KMS-11 (cell line): ENCODE data around the gene HADHB.
"Not testable (repeated sequence)": the region's sequence is repeated elsewhere in the genome, so short reads cannot be mapped to it uniquely, and the experiment has no call there.

Experiments used
- H2AFZ ChIP-seq: fragments of 200-600 bp; sonication (generic); 2 replicates; pipeline ENCODE4 v1.6.1; 2016; ENCODE audit warnings: antibody characterized with exemption, mixed run types, low read depth
- H3K27ac ChIP-seq: fragments of 200-600 bp; sonication (generic); 2 replicates; pipeline ENCODE4 v1.6.1; 2016; ENCODE audit warnings: mild to moderate bottlenecking, mixed run types
- H3K27me3 ChIP-seq: fragments of 200-600 bp; sonication (generic); 2 replicates; pipeline ENCODE4 v1.6.1; 2017; ENCODE audit warnings: mild to moderate bottlenecking, low read depth, mixed run types, moderate library complexity; ENCODE audit not compliant: insufficient read depth
- H3K36me3 ChIP-seq: fragments of 200-600 bp; sonication (generic); 2 replicates; pipeline ENCODE4 v1.6.1; 2017; ENCODE audit warnings: mild to moderate bottlenecking, mixed run types; ENCODE audit not compliant: insufficient read depth
- H3K4me1 ChIP-seq: fragments of 200-600 bp; sonication (generic); 2 replicates; pipeline ENCODE4 v1.6.1; 2016; ENCODE audit warnings: mild to moderate bottlenecking, low read depth, mixed run types; ENCODE audit not compliant: poor library complexity, severe bottlenecking
- H3K4me2 ChIP-seq: fragments of 200-600 bp; sonication (generic); 2 replicates; pipeline ENCODE4 v1.7.0; 2016; ENCODE audit warnings: mild to moderate bottlenecking, mixed run types
- H3K4me3 ChIP-seq: fragments of 200-600 bp; sonication (generic); IDR thresholded peaks from 2 replicates; pipeline ENCODE4 v1.6.1; 2017; ENCODE audit warnings: low read depth, low read length, mixed read lengths; ENCODE audit not compliant: insufficient read depth
- H3K79me2 ChIP-seq: fragments of 200-600 bp; sonication (generic); 2 replicates; pipeline ENCODE4 v1.6.1; 2016; ENCODE audit warnings: low read depth, mixed run types; ENCODE audit not compliant: insufficient read depth
- H3K9ac ChIP-seq: fragments of 200-600 bp; sonication (generic); 2 replicates; pipeline ENCODE4 v1.6.1; 2016; ENCODE audit warnings: mild to moderate bottlenecking, mixed run types
- H4K20me1 ChIP-seq: fragments of 200-600 bp; sonication (generic); 2 replicates; pipeline ENCODE4 v1.6.1; 2016; ENCODE audit warnings: mild to moderate bottlenecking, mixed run types; ENCODE audit not compliant: insufficient read depth
- TF ChIP-seq, protein P1 (sequence below): fragments of 200-600 bp; sonication (generic); conservative IDR thresholded peaks from 2 replicates; pipeline ENCODE4 v1.6.1; 2017; ENCODE audit warnings: low read depth, mild to moderate bottlenecking, antibody characterized with exemption, low read length, moderate library complexity, mixed read lengths

HADHB gene

DNA sequence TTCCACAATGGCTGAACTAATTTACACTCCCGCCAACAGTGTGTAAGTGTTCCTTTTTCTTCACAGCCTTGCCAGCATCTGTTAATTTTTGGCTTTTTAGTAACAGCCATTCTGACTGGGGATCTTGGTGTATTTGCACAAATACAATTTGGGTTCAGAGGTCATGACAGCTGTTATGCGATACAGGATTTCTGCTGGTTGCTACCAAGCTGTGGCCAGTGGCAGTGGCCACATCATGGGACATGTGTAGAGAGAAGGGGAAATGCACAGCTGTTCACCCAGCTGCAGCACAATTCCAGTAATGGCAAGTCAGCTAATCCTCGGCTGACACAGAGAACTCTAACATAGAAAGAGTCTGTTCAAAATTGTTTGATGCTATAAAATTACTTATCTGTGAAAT, 80.2 kb downstream of the HADHB start:
- no peaks in the 10 kb centered on the region for H3K27me3 ChIP-seq
- H3K79me2 ChIP-seq, result no peaks in the 10 kb centered on the region
- H3K4me1 ChIP-seq, result peaks cover 40% of the 10 kb centered on the region
- H3K27ac ChIP-seq, result no peak overlapping the region
- H4K20me1 ChIP-seq, result no peaks in the 10 kb centered on the region
- H3K4me2 ChIP-seq, result no peak overlapping the region
- no peak overlapping the region for H2AFZ ChIP-seq
- TF ChIP-seq, protein P1, sequence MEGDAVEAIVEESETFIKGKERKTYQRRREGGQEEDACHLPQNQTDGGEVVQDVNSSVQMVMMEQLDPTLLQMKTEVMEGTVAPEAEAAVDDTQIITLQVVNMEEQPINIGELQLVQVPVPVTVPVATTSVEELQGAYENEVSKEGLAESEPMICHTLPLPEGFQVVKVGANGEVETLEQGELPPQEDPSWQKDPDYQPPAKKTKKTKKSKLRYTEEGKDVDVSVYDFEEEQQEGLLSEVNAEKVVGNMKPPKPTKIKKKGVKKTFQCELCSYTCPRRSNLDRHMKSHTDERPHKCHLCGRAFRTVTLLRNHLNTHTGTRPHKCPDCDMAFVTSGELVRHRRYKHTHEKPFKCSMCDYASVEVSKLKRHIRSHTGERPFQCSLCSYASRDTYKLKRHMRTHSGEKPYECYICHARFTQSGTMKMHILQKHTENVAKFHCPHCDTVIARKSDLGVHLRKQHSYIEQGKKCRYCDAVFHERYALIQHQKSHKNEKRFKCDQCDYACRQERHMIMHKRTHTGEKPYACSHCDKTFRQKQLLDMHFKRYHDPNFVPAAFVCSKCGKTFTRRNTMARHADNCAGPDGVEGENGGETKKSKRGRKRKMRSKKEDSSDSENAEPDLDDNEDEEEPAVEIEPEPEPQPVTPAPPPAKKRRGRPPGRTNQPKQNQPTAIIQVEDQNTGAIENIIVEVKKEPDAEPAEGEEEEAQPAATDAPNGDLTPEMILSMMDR, result no peak
- H3K9ac ChIP-seq, result no peak overlapping the region
- no peaks in the 10 kb centered on the region for H3K36me3 ChIP-seq
- no peak overlapping the region for H3K4me3 ChIP-seq

DNA sequence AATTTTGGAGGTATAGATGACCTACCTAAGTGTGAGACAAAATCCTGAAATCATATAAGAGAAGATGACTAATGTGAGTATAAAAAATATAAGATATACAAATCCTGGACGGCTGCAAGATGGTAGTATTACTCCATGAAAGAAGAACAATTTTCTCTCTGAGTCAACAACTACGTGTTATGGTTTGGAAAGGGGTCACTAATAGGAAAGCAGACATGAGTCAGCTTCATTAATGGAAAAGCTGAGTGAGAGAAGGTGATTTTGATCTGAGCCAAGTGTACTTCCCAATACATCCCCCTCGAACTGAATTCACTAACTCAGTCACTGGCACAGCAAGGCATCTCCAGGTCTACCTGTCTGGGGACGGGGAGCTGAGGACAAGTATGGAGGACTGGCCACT, 81.1 kb downstream of the HADHB start:
- H3K4me3 ChIP-seq, result no peak overlapping the region
- no peak overlapping the region for H3K9ac ChIP-seq
- H3K79me2 ChIP-seq, result no peaks in the 10 kb centered on the region
- no peak overlapping the region for H3K27ac ChIP-seq
- H4K20me1 ChIP-seq, result no peaks in the 10 kb centered on the region
- no peak overlapping the region for H2AFZ ChIP-seq
- TF ChIP-seq, protein P1, result no peak
- H3K4me1 ChIP-seq, result peaks cover 49% of the 10 kb centered on the region
- H3K27me3 ChIP-seq, result no peaks in the 10 kb centered on the region
- no peak overlapping the region for H3K4me2 ChIP-seq
- no peaks in the 10 kb centered on the region for H3K36me3 ChIP-seq

DNA sequence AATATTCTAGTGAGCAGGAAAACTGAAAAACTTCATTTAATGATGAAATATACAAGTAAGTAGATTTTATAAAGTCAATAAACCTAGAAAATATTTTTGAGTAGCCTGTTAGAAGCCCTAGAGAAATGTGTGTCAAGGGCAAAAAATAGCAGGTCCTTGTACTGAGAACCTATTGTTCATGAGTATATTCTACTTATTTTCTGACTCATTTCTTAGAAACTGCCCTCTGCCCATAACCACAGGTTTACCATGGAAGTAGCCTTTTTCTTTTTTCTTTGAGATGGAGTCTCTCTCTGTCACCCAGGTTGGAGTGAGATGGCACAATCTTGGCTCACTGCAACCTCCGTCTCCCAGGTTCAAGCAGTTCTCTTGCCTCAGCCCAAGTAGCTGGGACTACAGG, 81.8 kb downstream of the HADHB start:
- TF ChIP-seq, protein P1, result no peak
- no peak overlapping the region for H3K4me2 ChIP-seq

DNA sequence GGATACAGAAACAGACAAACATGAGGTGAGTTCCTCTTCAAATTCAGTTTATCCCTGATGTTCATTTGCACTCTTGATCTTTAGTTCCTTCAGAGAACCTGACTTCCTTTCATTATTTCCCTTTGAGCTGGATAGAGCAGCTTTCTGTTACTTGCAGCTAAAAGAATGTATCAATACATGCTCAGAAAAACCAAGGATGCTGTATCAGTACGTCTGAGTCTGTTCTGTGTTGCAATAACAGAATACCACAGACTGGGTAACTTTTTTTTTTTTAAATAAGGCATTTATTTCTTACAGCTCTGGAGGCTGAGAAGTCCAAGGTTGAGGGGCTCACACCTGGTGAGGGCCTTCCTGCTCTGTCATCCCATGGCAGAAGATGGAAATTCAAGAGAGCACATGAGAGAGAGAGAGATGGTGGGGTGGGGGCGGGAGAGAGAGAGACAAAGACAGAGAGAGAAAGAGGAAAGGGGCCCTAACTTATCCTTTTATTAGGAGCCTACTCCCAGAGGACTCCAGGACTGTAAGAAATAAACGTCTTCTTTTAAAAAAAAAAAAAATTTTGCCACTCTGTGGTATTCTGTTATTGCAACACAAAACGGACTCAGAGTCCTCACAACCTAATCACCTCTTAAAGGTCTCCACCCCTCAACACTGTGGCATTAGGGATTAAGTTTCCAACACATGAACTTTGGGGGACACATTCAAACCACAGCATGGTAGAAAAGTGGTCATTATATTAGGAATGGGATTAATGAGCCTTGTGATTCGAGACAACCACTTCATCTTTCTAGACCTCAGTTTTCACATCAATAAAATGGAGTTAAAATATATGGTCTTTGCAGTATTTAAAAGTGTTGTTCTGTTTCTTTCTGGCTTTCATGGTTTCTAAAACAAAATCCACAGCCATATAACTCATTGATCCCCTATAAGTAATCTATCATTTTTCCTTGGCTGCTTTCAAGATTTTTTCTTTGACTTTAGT, 82.8 kb downstream of the HADHB start:
- TF ChIP-seq, protein P1, result no peak
- no peaks in the 10 kb centered on the region for H3K36me3 ChIP-seq
- no peaks in the 10 kb centered on the region for H3K27me3 ChIP-seq
- H3K4me2 ChIP-seq, result peak overlapping the region; percentile 18; the same call in 1 of the 2 replicates
- H3K4me3 ChIP-seq, result no peak overlapping the region
- H3K27ac ChIP-seq, result no peak overlapping the region
- no peaks in the 10 kb centered on the region for H3K79me2 ChIP-seq
- no peaks in the 10 kb centered on the region for H4K20me1 ChIP-seq
- H2AFZ ChIP-seq, result no peak overlapping the region
- H3K4me1 ChIP-seq, result peaks cover 51% of the 10 kb centered on the region
- H3K9ac ChIP-seq, result no peak overlapping the region

More for the DNA sequence above, 81.8 kb downstream of the HADHB start:
- Histone ChIP-seq H3K27me3 (no peaks in the 10 kb centered on the region), H3K4me3 (no peak overlapping the region), H3K9ac (no peak overlapping the region), H3K27ac (no peak overlapping the region), H3K36me3 (no peaks in the 10 kb centered on the region), H2AFZ (no peak overlapping the region), H3K4me1 (peaks cover 51% of the 10 kb centered on the region), H3K79me2 (no peaks in the 10 kb centered on the region), H4K20me1 (no peaks in the 10 kb centered on the region)

DNA sequence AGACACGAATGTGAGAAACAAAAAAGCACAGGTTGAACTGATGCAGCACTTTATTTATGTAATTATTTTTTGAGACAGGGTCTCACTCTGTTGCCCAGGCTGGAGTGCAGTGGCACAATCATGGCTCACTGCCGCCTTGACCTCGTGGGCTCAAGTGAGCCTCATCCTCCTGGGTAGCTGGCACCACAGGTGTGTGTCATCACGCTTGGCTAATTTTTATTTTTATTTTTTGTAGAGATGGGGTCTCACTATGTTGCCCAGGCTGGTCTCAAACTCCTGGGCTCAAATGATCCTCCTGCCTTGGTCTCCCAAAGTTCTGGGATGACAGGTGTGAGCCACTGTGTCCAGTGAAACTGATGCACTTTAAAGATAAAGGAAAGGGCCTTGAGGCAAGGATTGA, 84.3 kb downstream of the HADHB start:
- not testable (repeated sequence) for H3K27ac ChIP-seq, H3K9ac ChIP-seq, H4K20me1 ChIP-seq, H3K4me3 ChIP-seq, H3K27me3 ChIP-seq, H3K36me3 ChIP-seq, H3K79me2 ChIP-seq, H2AFZ ChIP-seq
- peaks cover 51% of the 10 kb centered on the region for H3K4me1 ChIP-seq
- H3K4me2 ChIP-seq, result peak overlapping the region; percentile 29; the same call in 1 of the 2 replicates
